H9 (cell line): ENCODE measurements around the gene CFAP57. TPM values are rescaled to one million over a fixed set of nuclear protein-coding genes. Genes with fewer than 3 reads are reported as not detected.

Source experiments
- DNase-seq: peaks from one replicate; pipeline ENCODE4 v3.0.0-alpha.2; 2017
- H2AFZ ChIP-seq: one replicate; pipeline ENCODE4 v1.6.1; 2013; ENCODE audit warnings: mild to moderate bottlenecking, low read length, control low read depth, moderate library complexity
- H2AK5ac ChIP-seq: 2 replicates; pipeline ENCODE4 v1.6.1; 2013; ENCODE audit warnings: low read length, control low read depth, mixed read lengths; ENCODE audit not compliant: insufficient read length
- H2BK120ac ChIP-seq: one replicate; pipeline ENCODE4 v1.6.1; 2013; ENCODE audit warnings: low read depth, mild to moderate bottlenecking, low read length, control low read depth, inconsistent platforms; ENCODE audit not compliant: poor library complexity, severe bottlenecking
- H2BK12ac ChIP-seq: 2 replicates; pipeline ENCODE4 v1.6.1; 2013; ENCODE audit warnings: low read length, control low read depth, mixed read lengths, low read depth; ENCODE audit not compliant: insufficient read length
- H2BK15ac ChIP-seq: 2 replicates; pipeline ENCODE4 v1.6.1; 2013; ENCODE audit warnings: low read depth, low read length, control low read depth
- H2BK20ac ChIP-seq: one replicate; pipeline ENCODE4 v1.6.1; 2013; ENCODE audit warnings: low read depth, mild to moderate bottlenecking, low read length, control low read depth, inconsistent platforms; ENCODE audit not compliant: poor library complexity, severe bottlenecking
- H2BK5ac ChIP-seq: 2 replicates; pipeline ENCODE4 v1.6.1; 2013; ENCODE audit warnings: low read length, control low read depth, mixed read lengths; ENCODE audit not compliant: insufficient read length
- H3K14ac ChIP-seq: 2 replicates; pipeline ENCODE4 v1.6.1; 2013; ENCODE audit warnings: low read length, control low read depth; ENCODE audit not compliant: insufficient read depth
- H3K18ac ChIP-seq: 2 replicates; pipeline ENCODE4 v1.6.1; 2013; ENCODE audit warnings: low read depth, mild to moderate bottlenecking, mixed read lengths, low read length, control low read depth; ENCODE audit not compliant: insufficient read length
- H3K23ac ChIP-seq: 2 replicates; pipeline ENCODE4 v1.6.1; 2013; ENCODE audit warnings: low read length, control low read depth, mixed read lengths, low read depth; ENCODE audit not compliant: insufficient read length
- H3K23me2 ChIP-seq: 2 replicates; pipeline ENCODE4 v1.6.1; 2013; ENCODE audit warnings: low read depth, mild to moderate bottlenecking, mixed read lengths, low read length, control low read depth; ENCODE audit not compliant: insufficient read length, poor library complexity, severe bottlenecking
- H3K27ac ChIP-seq: 2 replicates; pipeline ENCODE4 v1.5.1; 2013; ENCODE audit warnings: low read length, control low read depth, mixed read lengths, low read depth; ENCODE audit not compliant: insufficient read length
- H3K27me3 ChIP-seq: 2 replicates; pipeline ENCODE4 v1.6.1; 2013; ENCODE audit warnings: low read length, control low read depth, inconsistent platforms; ENCODE audit not compliant: insufficient read depth
- H3K4ac ChIP-seq: 2 replicates; pipeline ENCODE4 v1.6.1; 2013; ENCODE audit warnings: low read depth, mild to moderate bottlenecking, control low read depth, inconsistent platforms, low read length, moderate library complexity
- H3K4me1 ChIP-seq: 2 replicates; pipeline ENCODE4 v1.6.1; 2013; ENCODE audit warnings: low read length, control low read depth, inconsistent platforms; ENCODE audit not compliant: insufficient read depth
- H3K4me2 ChIP-seq: 2 replicates; pipeline ENCODE4 v1.6.1; 2013; ENCODE audit warnings: low read length, control low read depth, mixed read lengths; ENCODE audit not compliant: insufficient read length, insufficient read depth
- H3K56ac ChIP-seq: 2 replicates; pipeline ENCODE4 v1.6.1; 2013; ENCODE audit warnings: low read depth, mild to moderate bottlenecking, mixed read lengths, low read length, control low read depth; ENCODE audit not compliant: insufficient read length
- H3K79me1 ChIP-seq: 2 replicates; pipeline ENCODE4 v1.6.1; 2013; ENCODE audit warnings: low read depth, mild to moderate bottlenecking, moderate library complexity, low read length, control low read depth, inconsistent platforms; ENCODE audit not compliant: insufficient read depth, poor library complexity, severe bottlenecking
- H3K79me2 ChIP-seq: 2 replicates; pipeline ENCODE4 v1.6.1; 2013; ENCODE audit warnings: low read length, control low read depth, inconsistent platforms; ENCODE audit not compliant: insufficient read depth
- H3K9ac ChIP-seq: 2 replicates; pipeline ENCODE4 v1.6.1; 2013; ENCODE audit warnings: low read length, control low read depth, mixed read lengths; ENCODE audit not compliant: insufficient read length; ENCODE audit errors: extremely low read depth
- H3K9me3 ChIP-seq: one replicate; pipeline ENCODE4 v1.6.1; 2013; ENCODE audit warnings: low read depth, low read length, inconsistent platforms; ENCODE audit not compliant: control insufficient read depth
- H3T11ph ChIP-seq: one replicate; pipeline ENCODE4 v1.6.1; 2013; ENCODE audit warnings: mild to moderate bottlenecking, low read length, control low read depth, inconsistent platforms
- H4K20me1 ChIP-seq: one replicate; pipeline ENCODE4 v1.6.1; 2013; ENCODE audit not compliant: control insufficient read depth, insufficient read length, insufficient read depth
- H4K5ac ChIP-seq: 2 replicates; pipeline ENCODE4 v1.6.1; 2013; ENCODE audit warnings: low read depth, mild to moderate bottlenecking, mixed read lengths, low read length, control low read depth; ENCODE audit not compliant: insufficient read length
- H4K8ac ChIP-seq: replicated peaks from 2 replicates; pipeline ENCODE4 v1.6.1; 2013; ENCODE audit warnings: low read length, control low read depth, mixed read lengths, low read depth; ENCODE audit not compliant: insufficient read length
- H4K91ac ChIP-seq: 2 replicates; pipeline ENCODE4 v1.6.1; 2013; ENCODE audit warnings: low read depth, mild to moderate bottlenecking, moderate library complexity, mixed read lengths, low read length, control low read depth; ENCODE audit not compliant: insufficient read length
- H3K27ac Mint-ChIP-seq, 3 experiments: 2 replicates in 2 of 3; 3 replicates in 1 of 3; pipeline ENCODE4 v1.8.0; 2020 to 2021; ENCODE audit warnings: mixed read lengths in 3 of 3, mild to moderate bottlenecking in 1 of 3, moderate library complexity in 1 of 3
- H3K27me3 Mint-ChIP-seq: 2 replicates; pipeline ENCODE4 v1.8.0; 2021; ENCODE audit warnings: low read depth, mild to moderate bottlenecking, moderate library complexity, mixed read lengths
- H3K36me3 Mint-ChIP-seq, 3 experiments: 2 replicates in 2 of 3; 3 replicates in 1 of 3; pipeline ENCODE4 v1.8.0; 2020 to 2021; ENCODE audit warnings: low read depth in 3 of 3, mixed read lengths in 3 of 3; ENCODE audit not compliant: insufficient read depth in 1 of 3
- H3K4me1 Mint-ChIP-seq, 2 experiments: 2 replicates each; pipeline ENCODE4 v1.8.0; 2020; ENCODE audit warnings: mixed read lengths in 2 of 2
- H3K4me3 Mint-ChIP-seq, 2 experiments: 2 replicates in 1 of 2; 3 replicates in 1 of 2; pipeline ENCODE4 v1.8.0; 2020 to 2021; ENCODE audit warnings: mild to moderate bottlenecking in 2 of 2, mixed read lengths in 2 of 2, moderate library complexity in 1 of 2
- H3K9me3 Mint-ChIP-seq, 2 experiments: 2 replicates in 1 of 2; 3 replicates in 1 of 2; pipeline ENCODE4 v1.8.0; 2020; ENCODE audit warnings: mild to moderate bottlenecking in 2 of 2, mixed read lengths in 2 of 2, moderate library complexity in 1 of 2
- WGBS: extraction: QIAGEN DNeasy Blood & Tissue Kit; methylation state at CpG from one replicate; pipeline ENCODE4 v1.1.7; 2013; ENCODE audit warnings: missing lambda C conversion rate, low lambda C conversion rate, mixed read lengths; ENCODE audit not compliant: insufficient read length; ENCODE audit errors: extremely low coverage; 5-methylcytosine and 5-hydroxymethylcytosine counted together
- total RNA-seq: library from RNA; stranded (reverse); gene quantifications from 2 replicates; pipeline ENCODE4 v1.2.1, GENCODE V29; 2021
- TF ChIP-seq, protein P1 (sequence below): fragments of 200-600 bp; sonication (generic); conservative IDR thresholded peaks from 3 replicates; pipeline ENCODE4 v1.8.0; 2021; ENCODE audit warnings: antibody characterized with exemption, mild to moderate bottlenecking

CFAP57 gene
- total RNA-seq, 1 experiment from 2014 or later = 0.33 TPM

DNA sequence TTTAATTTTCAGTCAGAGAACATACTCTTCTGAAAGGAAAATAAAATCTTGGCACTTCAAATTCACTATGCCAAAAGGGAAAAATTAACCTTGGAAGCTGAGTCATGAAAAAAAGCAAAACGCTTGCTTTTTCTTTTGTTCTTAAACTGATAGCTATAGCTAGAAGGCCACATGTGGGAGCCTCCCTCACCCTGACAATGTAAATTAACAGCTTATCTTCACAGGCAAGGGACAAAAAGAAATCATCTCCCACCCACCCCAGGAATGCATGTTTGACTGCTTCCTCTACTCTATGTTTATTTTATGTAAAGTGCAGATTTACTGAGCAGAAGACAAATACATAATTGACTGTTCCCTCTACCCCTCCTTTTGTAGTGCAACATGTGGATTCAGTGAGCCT, 38.1 kb upstream of the CFAP57 start:
- no peak overlapping the region for H3K27ac Mint-ChIP-seq
- H4K8ac ChIP-seq = no peak overlapping the region
- no peaks in the 10 kb centered on the region for H3K4me1 ChIP-seq
- no peak overlapping the region for H2BK15ac ChIP-seq
- H3K9me3 ChIP-seq = peaks cover 14% of the 10 kb centered on the region
- peaks cover 6 to 13% of the 10 kb centered on the region in 2 experiments; a peak in 3 of 4 replicates for H3K4me1 Mint-ChIP-seq
- no peak overlapping the region for H3K23ac ChIP-seq
- H3K27me3 Mint-ChIP-seq = no peaks in the 10 kb centered on the region
- peaks cover 30 to 32% of the 10 kb centered on the region in 2 experiments for H3K9me3 Mint-ChIP-seq
- H3K4me2 ChIP-seq = no peak overlapping the region
- no peak overlapping the region for H3K18ac ChIP-seq
- no peak overlapping the region for H3K9ac ChIP-seq
- H3K79me2 ChIP-seq = no peaks in the 10 kb centered on the region; the same call in 1 of the 2 replicates
- H3K23me2 ChIP-seq = no peaks in the 10 kb centered on the region
- no peak overlapping the region for H3T11ph ChIP-seq
- no peak overlapping the region for H3K27ac ChIP-seq
- DNase-seq = no peak
- no peak overlapping the region for H2AFZ ChIP-seq
- H3K36me3 Mint-ChIP-seq = peaks cover 41 to 72% (median 62%) of the 10 kb centered on the region in 3 experiments
- no peak overlapping the region for H2BK120ac ChIP-seq
- no peak overlapping the region; a peak in 1 of 5 replicates for H3K4me3 Mint-ChIP-seq
- peaks cover 5% of the 10 kb centered on the region for H3K79me1 ChIP-seq
- H2BK5ac ChIP-seq = no peak overlapping the region
- TF ChIP-seq, protein P1, sequence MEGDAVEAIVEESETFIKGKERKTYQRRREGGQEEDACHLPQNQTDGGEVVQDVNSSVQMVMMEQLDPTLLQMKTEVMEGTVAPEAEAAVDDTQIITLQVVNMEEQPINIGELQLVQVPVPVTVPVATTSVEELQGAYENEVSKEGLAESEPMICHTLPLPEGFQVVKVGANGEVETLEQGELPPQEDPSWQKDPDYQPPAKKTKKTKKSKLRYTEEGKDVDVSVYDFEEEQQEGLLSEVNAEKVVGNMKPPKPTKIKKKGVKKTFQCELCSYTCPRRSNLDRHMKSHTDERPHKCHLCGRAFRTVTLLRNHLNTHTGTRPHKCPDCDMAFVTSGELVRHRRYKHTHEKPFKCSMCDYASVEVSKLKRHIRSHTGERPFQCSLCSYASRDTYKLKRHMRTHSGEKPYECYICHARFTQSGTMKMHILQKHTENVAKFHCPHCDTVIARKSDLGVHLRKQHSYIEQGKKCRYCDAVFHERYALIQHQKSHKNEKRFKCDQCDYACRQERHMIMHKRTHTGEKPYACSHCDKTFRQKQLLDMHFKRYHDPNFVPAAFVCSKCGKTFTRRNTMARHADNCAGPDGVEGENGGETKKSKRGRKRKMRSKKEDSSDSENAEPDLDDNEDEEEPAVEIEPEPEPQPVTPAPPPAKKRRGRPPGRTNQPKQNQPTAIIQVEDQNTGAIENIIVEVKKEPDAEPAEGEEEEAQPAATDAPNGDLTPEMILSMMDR = no peak
- H4K91ac ChIP-seq = no peak overlapping the region
- H2BK12ac ChIP-seq = no peak overlapping the region
- no peak overlapping the region for H3K14ac ChIP-seq
- no peaks in the 10 kb centered on the region for H4K20me1 ChIP-seq
- no peak overlapping the region for H4K5ac ChIP-seq
- no peak overlapping the region for H3K4ac ChIP-seq
- no peaks in the 10 kb centered on the region for H3K27me3 ChIP-seq
- H3K56ac ChIP-seq = no peak overlapping the region
- no peak overlapping the region for H2BK20ac ChIP-seq
- no CpG with 5 or more reads among the region's 1 CpG for WGBS
- no peak overlapping the region for H2AK5ac ChIP-seq
